ENCODE measurements around the gene VTI1B.

GRCh38 chr14:67710209-67710608 lies 35.8 kb upstream of the VTI1B start:
- TF ChIP-seq POLR2A (IDR thresholded peaks at IDR 0.05) (no peak), POLR2AphosphoS5 (IDR thresholded peaks at IDR 0.05; ENCODE audit: insufficient read depth in 1 of 2, low read depth in 1 of 2) (no peak)
- TF ChIP-seq, protein P1, sequence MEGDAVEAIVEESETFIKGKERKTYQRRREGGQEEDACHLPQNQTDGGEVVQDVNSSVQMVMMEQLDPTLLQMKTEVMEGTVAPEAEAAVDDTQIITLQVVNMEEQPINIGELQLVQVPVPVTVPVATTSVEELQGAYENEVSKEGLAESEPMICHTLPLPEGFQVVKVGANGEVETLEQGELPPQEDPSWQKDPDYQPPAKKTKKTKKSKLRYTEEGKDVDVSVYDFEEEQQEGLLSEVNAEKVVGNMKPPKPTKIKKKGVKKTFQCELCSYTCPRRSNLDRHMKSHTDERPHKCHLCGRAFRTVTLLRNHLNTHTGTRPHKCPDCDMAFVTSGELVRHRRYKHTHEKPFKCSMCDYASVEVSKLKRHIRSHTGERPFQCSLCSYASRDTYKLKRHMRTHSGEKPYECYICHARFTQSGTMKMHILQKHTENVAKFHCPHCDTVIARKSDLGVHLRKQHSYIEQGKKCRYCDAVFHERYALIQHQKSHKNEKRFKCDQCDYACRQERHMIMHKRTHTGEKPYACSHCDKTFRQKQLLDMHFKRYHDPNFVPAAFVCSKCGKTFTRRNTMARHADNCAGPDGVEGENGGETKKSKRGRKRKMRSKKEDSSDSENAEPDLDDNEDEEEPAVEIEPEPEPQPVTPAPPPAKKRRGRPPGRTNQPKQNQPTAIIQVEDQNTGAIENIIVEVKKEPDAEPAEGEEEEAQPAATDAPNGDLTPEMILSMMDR (IDR thresholded peaks at IDR 0.05): no peak

Measured in vagina (tissue), 2 donors.